ENCODE measurements around the gene PIP5KL1.

- TF ChIP-seq EZH2 (IDR thresholded peaks at IDR 0.05; ENCODE audit: borderline replicate concordance) (no peak), CTCF (IDR thresholded peaks at IDR 0.05; ENCODE audit: poor library complexity) (no peak), EZH2phosphoT487 (IDR thresholded peaks at IDR 0.05; ENCODE audit: low read depth, severe bottlenecking, unreplicated experiment) (no peak)
Observed at GRCh38 chr9:127931092-127931881, 710 bp upstream of the PIP5KL1 start.
